PC-3 (cell line): ENCODE results near the gene AOPEP. TPM values are rescaled to one million over a fixed set of nuclear protein-coding genes. Genes with fewer than 3 reads are reported as not detected.

Experiments
- ATAC-seq: fragments of 200-7000 bp; cut with Tn5 transposase; 2 replicates; pipeline ENCODE4 v1.9.1; 2020; ENCODE audit warnings: mild to moderate bottlenecking, moderate library complexity
- BruUV-seq: library from RNA; stranded (reverse); fragments of 400-500 nt; replicated peaks from 2 replicates; lab custom pipeline; 2021; lab: Mats Ljungman, UMichigan
- CTCF ChIA-PET: fragments of 300-600 bp; sonication (Branson Sonifier 250); formaldehyde crosslinking; loops from one replicate; lab custom pipeline; 2022; ENCODE audit warnings: antibody characterized with exemption; lab: Charles Lee
- POLR2A ChIA-PET: fragments of 300-600 bp; sonication (Branson Sonifier 250); formaldehyde crosslinking; loops from one replicate; lab custom pipeline; 2022; ENCODE audit warnings: antibody characterized with exemption; ENCODE audit not compliant: unreplicated experiment; lab: Charles Lee
- DNase-seq: peaks from one replicate; pipeline ENCODE4 v3.0.0-alpha.2; 2015
- H2AFZ ChIP-seq: fragments of 300-600 bp; sonication (generic); 2 replicates; pipeline ENCODE4 v1.6.0; 2016; ENCODE audit warnings: antibody characterized with exemption, low read length
- H3F3A ChIP-seq: fragments of 300-600 bp; sonication (generic); one replicate; pipeline ENCODE4 v1.6.0; 2017; ENCODE audit warnings: antibody characterized with exemption, low read length, control low read depth, mild to moderate bottlenecking; ENCODE audit not compliant: unreplicated experiment
- H3K27ac ChIP-seq: fragments of 300-600 bp; sonication (generic); 2 replicates; pipeline ENCODE4 v1.5.1; 2016; ENCODE audit warnings: mild to moderate bottlenecking, low read length
- H3K27me3 ChIP-seq: fragments of 300-600 bp; sonication (generic); 2 replicates; pipeline ENCODE4 v1.6.1; 2016; ENCODE audit warnings: low read length, mixed read lengths
- H3K36me3 ChIP-seq: fragments of 300-600 bp; sonication (generic); 2 replicates; pipeline ENCODE4 v1.6.1; 2016; ENCODE audit warnings: low read depth, mixed run types, low read length, mixed read lengths
- H3K4me1 ChIP-seq: fragments of 300-600 bp; sonication (generic); 2 replicates; pipeline ENCODE4 v1.5.1; 2016; ENCODE audit warnings: low read length; ENCODE audit not compliant: insufficient read depth
- H3K4me2 ChIP-seq: fragments of 300-600 bp; sonication (generic); 2 replicates; pipeline ENCODE4 v1.6.0; 2016; ENCODE audit warnings: low read length
- H3K4me3 ChIP-seq: fragments of 300-600 bp; sonication (generic); 2 replicates; pipeline ENCODE4 v1.5.1; 2016; ENCODE audit warnings: mild to moderate bottlenecking, low read length, mixed read lengths
- H3K79me2 ChIP-seq: fragments of 300-600 bp; sonication (generic); 2 replicates; pipeline ENCODE4 v1.6.1; 2017; ENCODE audit warnings: low read length, mixed read lengths
- H3K9ac ChIP-seq: fragments of 300-600 bp; sonication (generic); 2 replicates; pipeline ENCODE4 v1.6.0; 2016; ENCODE audit warnings: mild to moderate bottlenecking, low read length
- H3K9me2 ChIP-seq: fragments of 300-600 bp; sonication (generic); replicated peaks from 2 replicates; pipeline ENCODE4 v1.6.1; 2016; ENCODE audit warnings: mixed run types, low read length, mixed read lengths
- H3K9me3 ChIP-seq: fragments of 300-600 bp; sonication (generic); 2 replicates; pipeline ENCODE4 v1.6.1; 2016; ENCODE audit warnings: low read length, mixed read lengths
- H4K20me1 ChIP-seq: fragments of 300-600 bp; sonication (generic); 2 replicates; pipeline ENCODE4 v1.6.1; 2016; ENCODE audit warnings: low read length, mixed read lengths
- EZH2 ChIP-seq: fragments of 300-600 bp; sonication (generic); IDR thresholded peaks from one replicate; pipeline ENCODE4 v1.6.1; 2017; ENCODE audit warnings: antibody characterized with exemption, mild to moderate bottlenecking, low read length; ENCODE audit not compliant: unreplicated experiment
- EZH2phosphoT487 ChIP-seq: fragments of 300-600 bp; sonication (generic); IDR thresholded peaks from 2 replicates; pipeline ENCODE4 v1.6.1; 2018; ENCODE audit warnings: mild to moderate bottlenecking, antibody characterized with exemption, low read length, borderline replicate concordance
- intact Hi-C: fragments of 100-400 bp; cut with micrococcal nuclease; formaldehyde crosslinking; loops from 2 replicates; pipeline ENCODE4 v1.9.0; 2023
- total RNA-seq: library from RNA; depleted of rRNA; stranded (reverse); fragments of >200 nt; gene quantifications from 2 replicates; pipeline ENCODE4 v1.2.3, GENCODE V29; 2014
- TF ChIP-seq, protein P1 (sequence below): fragments of 300-600 bp; sonication (generic); conservative IDR thresholded peaks from 2 replicates; pipeline ENCODE4 v1.5.1; 2017; ENCODE audit warnings: antibody characterized with exemption, low read depth, mild to moderate bottlenecking, low read length

The AOPEP gene
- total RNA-seq, 1 experiment from 2014 or later, result 23.1 TPM

DNA sequence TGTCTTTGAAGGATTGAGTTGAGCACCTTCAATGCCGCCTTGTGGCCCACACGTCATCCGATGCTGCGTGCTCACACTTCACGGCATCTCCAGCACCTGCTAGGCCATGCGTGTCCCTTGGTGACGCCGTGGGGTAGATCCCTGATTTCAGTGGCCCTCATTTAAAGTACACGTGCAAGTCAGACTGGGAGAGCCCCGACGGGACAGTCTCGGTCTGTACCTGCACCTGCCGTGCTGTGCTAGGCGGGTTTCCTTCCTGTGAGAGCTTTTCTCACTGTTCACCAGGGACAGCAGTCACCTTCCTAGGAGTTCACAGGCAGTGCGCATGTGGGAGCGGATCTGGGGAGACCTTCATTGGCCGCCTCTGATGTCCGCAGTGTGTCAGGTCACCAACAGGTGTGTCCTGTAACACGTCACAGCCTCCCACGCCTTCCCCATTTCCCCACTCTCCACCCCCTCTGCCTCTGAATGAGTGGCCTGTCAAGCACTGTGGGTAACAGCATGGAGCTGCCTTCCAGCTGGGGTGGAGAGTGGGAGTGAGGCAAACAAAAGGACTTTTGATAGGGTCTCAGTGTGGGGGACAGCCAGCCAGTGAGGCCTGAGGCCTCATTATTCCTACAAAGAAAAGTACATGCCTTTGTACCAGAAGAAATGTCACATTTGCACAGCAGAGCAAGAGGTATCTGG, 354.6 kb downstream of the AOPEP start:
- TF ChIP-seq, protein P1, sequence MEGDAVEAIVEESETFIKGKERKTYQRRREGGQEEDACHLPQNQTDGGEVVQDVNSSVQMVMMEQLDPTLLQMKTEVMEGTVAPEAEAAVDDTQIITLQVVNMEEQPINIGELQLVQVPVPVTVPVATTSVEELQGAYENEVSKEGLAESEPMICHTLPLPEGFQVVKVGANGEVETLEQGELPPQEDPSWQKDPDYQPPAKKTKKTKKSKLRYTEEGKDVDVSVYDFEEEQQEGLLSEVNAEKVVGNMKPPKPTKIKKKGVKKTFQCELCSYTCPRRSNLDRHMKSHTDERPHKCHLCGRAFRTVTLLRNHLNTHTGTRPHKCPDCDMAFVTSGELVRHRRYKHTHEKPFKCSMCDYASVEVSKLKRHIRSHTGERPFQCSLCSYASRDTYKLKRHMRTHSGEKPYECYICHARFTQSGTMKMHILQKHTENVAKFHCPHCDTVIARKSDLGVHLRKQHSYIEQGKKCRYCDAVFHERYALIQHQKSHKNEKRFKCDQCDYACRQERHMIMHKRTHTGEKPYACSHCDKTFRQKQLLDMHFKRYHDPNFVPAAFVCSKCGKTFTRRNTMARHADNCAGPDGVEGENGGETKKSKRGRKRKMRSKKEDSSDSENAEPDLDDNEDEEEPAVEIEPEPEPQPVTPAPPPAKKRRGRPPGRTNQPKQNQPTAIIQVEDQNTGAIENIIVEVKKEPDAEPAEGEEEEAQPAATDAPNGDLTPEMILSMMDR, result no peak
- TF ChIP-seq EZH2phosphoT487, result no peak
- no peak for TF ChIP-seq EZH2
- no peaks in the 10 kb centered on the region for H3K79me2 ChIP-seq
- no peak overlapping the region for H3K4me2 ChIP-seq
- ChIA-PET POLR2A (no interaction called here), CTCF (no interaction called here)
- no peaks in the 10 kb centered on the region for H3K27me3 ChIP-seq
- no peak overlapping the region for H3K9ac ChIP-seq
- no peak overlapping the region for H3K4me3 ChIP-seq
- BruUV-seq, result no TSS peak
- H2AFZ ChIP-seq, result no peak overlapping the region
- no peaks in the 10 kb centered on the region for H3K4me1 ChIP-seq
- H3K36me3 ChIP-seq, result peaks cover 3% of the 10 kb centered on the region; the same call in 1 of the 2 replicates
- H3K9me2 ChIP-seq, result no peaks in the 10 kb centered on the region
- no peaks in the 10 kb centered on the region for H3K9me3 ChIP-seq
- DNase-seq (no peak), ATAC-seq (no peak)
- H3K27ac ChIP-seq, result no peak overlapping the region
- intact Hi-C loops, result no loop called here
- H3F3A ChIP-seq, result no peaks in the 10 kb centered on the region
- H4K20me1 ChIP-seq, result no peaks in the 10 kb centered on the region

DNA sequence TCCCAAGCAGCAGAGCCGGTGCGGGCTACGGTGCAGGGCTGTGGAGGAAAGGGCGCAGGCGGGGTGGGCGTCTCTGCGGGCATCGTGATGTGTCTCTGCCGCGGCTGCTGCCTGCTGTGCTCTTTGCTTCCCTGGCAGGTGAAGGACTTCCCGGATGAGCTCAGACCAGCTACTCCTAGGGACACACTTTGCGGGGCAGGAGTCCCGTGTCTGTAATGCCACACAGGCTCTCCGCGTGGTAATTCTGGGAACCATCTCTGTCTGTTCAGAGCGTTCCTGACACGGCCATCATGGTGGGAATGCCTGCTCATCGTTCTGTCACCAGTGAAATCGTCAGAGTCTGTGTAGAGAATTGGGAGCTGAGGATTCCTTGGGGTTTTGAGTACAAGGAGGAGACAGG, 355.5 kb downstream of the AOPEP start:
- Histone ChIP-seq H4K20me1 (no peaks in the 10 kb centered on the region), H2AFZ (no peak overlapping the region)

More for the DNA sequence above, 355.5 kb downstream of the AOPEP start:
- Histone ChIP-seq H3K4me3 (no peak overlapping the region), H3K4me1 (no peaks in the 10 kb centered on the region), H3K4me2 (no peak overlapping the region), H3K27me3 (no peaks in the 10 kb centered on the region), H3K9me3 (no peaks in the 10 kb centered on the region), H3K9me2 (no peaks in the 10 kb centered on the region), H3K79me2 (no peaks in the 10 kb centered on the region), H3K9ac (no peak overlapping the region), H3F3A (no peaks in the 10 kb centered on the region), H3K36me3 (peaks cover 3% of the 10 kb centered on the region; the same call in 1 of the 2 replicates), H3K27ac (no peak overlapping the region)
- BruUV-seq, result no TSS peak
- intact Hi-C loops, result no loop called here
- TF ChIP-seq, protein P1, result no peak
- TF ChIP-seq EZH2, result no peak
- no peak for TF ChIP-seq EZH2phosphoT487
- DNase-seq (no peak), ATAC-seq (no peak)
- POLR2A ChIA-PET, result no interaction called here
- CTCF ChIA-PET, result no interaction called here
